Raji (cell line): ENCODE results near the gene RABL2B.

ENCODE experiments used
- POLR2A ChIP-seq: IDR thresholded peaks from 2 replicates; pipeline ENCODE4 v1.6.1; 2011; ENCODE audit warnings: low read depth, low read length, control low read depth; ENCODE audit not compliant: insufficient read depth

Gene RABL2B

GRCh38 chr22:50730013-50730891 is 53.2 kb downstream of the RABL2B start:
- no peak for TF ChIP-seq POLR2A

GRCh38 chr22:50729391-50730012 is 53.9 kb downstream of the RABL2B start:
- TF ChIP-seq POLR2A = no peak

GRCh38 chr22:50728523-50728931 is 54.9 kb downstream of the RABL2B start:
- no peak for TF ChIP-seq POLR2A

GRCh38 chr22:50727678-50728522 is 55.5 kb downstream of the RABL2B start:
- no peak for TF ChIP-seq POLR2A

GRCh38 chr22:50726643-50727340 is 56.6 kb downstream of the RABL2B start:
- TF ChIP-seq POLR2A = no peak

- no peak for TF ChIP-seq POLR2A
Measured at GRCh38 chr22:50725597-50725996, 57.8 kb downstream of the RABL2B start.

GRCh38 chr22:50724616-50725015 is 58.8 kb downstream of the RABL2B start:
- TF ChIP-seq POLR2A = no peak

GRCh38 chr22:50723991-50724390 is 59.4 kb downstream of the RABL2B start:
- TF ChIP-seq POLR2A = no peak

GRCh38 chr22:50722716-50723428 is 60.6 kb downstream of the RABL2B start:
- no peak for TF ChIP-seq POLR2A

- no peak for TF ChIP-seq POLR2A
Measured at GRCh38 chr22:50722048-50722701, 61.3 kb downstream of the RABL2B start.

- TF ChIP-seq POLR2A = no peak
Measured at GRCh38 chr22:50721257-50721844, 62.1 kb downstream of the RABL2B start.

GRCh38 chr22:50720301-50721256 is 62.9 kb downstream of the RABL2B start:
- TF ChIP-seq POLR2A = no peak
